HepG2 (cell line): ENCODE measurements around the gene ABHD13. TPM values are rescaled to one million over a fixed set of nuclear protein-coding genes. Genes with fewer than 3 reads are reported as not detected.

Experiments
- ATAC-seq: fragments of 200-7000 bp; cut with Tn5 transposase; 3 replicates; pipeline ENCODE4 v1.9.1; 2020; ENCODE audit warnings: mild to moderate bottlenecking, moderate library complexity
- BruUV-seq: library from RNA; stranded (reverse); fragments of 400-500 nt; replicated peaks from 2 replicates; lab custom pipeline; 2021; lab: Mats Ljungman, UMichigan
- CTCF ChIA-PET: fragments of 300-600 bp; formaldehyde crosslinking; extraction: SDS; loops from one replicate; lab custom pipeline; 2021; ENCODE audit warnings: low total read pairs, inconsistent platforms, low intra/inter-chr PET ratio; lab: Yijun Ruan, JAX
- POLR2A ChIA-PET: fragments of 350-600 bp; sonication (Branson Sonifier 250); formaldehyde crosslinking; loops from one replicate; lab custom pipeline; 2020; ENCODE audit warnings: antibody characterized with exemption, inconsistent platforms; lab: Yijun Ruan, JAX
- DNase-seq: peaks from one replicate; pipeline ENCODE4 v3.0.0-alpha.2; 2015; ENCODE audit warnings: low spot score
- FAIRE-seq: peaks from 3 replicates; lab custom pipeline; 2011; peaks lifted over from hg19 to GRCh38; lab: Jason Lieb, UNC
- H2AFZ ChIP-seq: one replicate; pipeline ENCODE4 v1.6.1; 2011; ENCODE audit warnings: low read length, inconsistent platforms
- H3K27ac ChIP-seq: fragments of 300-600 bp; 3 replicates; pipeline ENCODE4 v1.8.0; 2011; ENCODE audit warnings: mixed run types, mild to moderate bottlenecking, mixed read lengths, low read length, inconsistent platforms; ENCODE audit not compliant: insufficient read depth; ENCODE audit errors: extremely low read length
- H3K27me3 ChIP-seq, 2 experiments: fragments of 200-600 bp in 1 of 2; 2 replicates in 1 of 2; 3 replicates in 1 of 2; pipeline versions ENCODE4 v1.6.0 to v1.8.0; 2011; ENCODE audit warnings: low read length in 2 of 2, mild to moderate bottlenecking in 2 of 2, moderate library complexity in 2 of 2, inconsistent platforms in 1 of 2; ENCODE audit not compliant: insufficient read depth in 2 of 2, control insufficient read depth in 1 of 2
- H3K36me3 ChIP-seq, 2 experiments: fragments of 200-600 bp in 1 of 2; replicated peaks in 1 of 2; 2 replicates in 1 of 2; 3 replicates in 1 of 2; pipeline versions ENCODE4 v1.5.1 to v1.8.0; 2011; ENCODE audit warnings: low read length in 2 of 2, inconsistent platforms in 1 of 2; ENCODE audit not compliant: insufficient read depth in 2 of 2, control insufficient read depth in 1 of 2
- H3K4me1 ChIP-seq: 2 replicates; pipeline ENCODE4 v1.5.1; 2012; ENCODE audit warnings: low read length, inconsistent platforms; ENCODE audit not compliant: insufficient read depth
- H3K4me2 ChIP-seq: 2 replicates; pipeline ENCODE4 v1.6.0; 2011; ENCODE audit warnings: low read depth, low read length, inconsistent platforms
- H3K4me3 ChIP-seq, 3 experiments: fragments of 200-600 bp in 1 of 3; sonication (generic), shearing (Covaris generic) in 1 of 3; replicated peaks in 1 of 3; 2 replicates each; pipeline ENCODE4 v1.5.1; 2011 to 2016; ENCODE audit warnings: low read length in 3 of 3, inconsistent platforms in 2 of 3, low read depth in 2 of 3, mild to moderate bottlenecking in 2 of 3, control low read depth in 1 of 3, mixed read lengths in 1 of 3; ENCODE audit not compliant: insufficient read depth in 1 of 3
- H3K79me2 ChIP-seq: one replicate; pipeline ENCODE4 v1.6.1; 2011; ENCODE audit warnings: low read length, inconsistent platforms; ENCODE audit not compliant: insufficient read depth
- H3K9ac ChIP-seq: 2 replicates; pipeline ENCODE4 v1.6.0; 2011; ENCODE audit warnings: mild to moderate bottlenecking, low read depth, low read length, inconsistent platforms; ENCODE audit not compliant: insufficient read depth
- H3K9me3 ChIP-seq: 2 replicates; pipeline ENCODE4 v1.5.1; 2012; ENCODE audit warnings: mild to moderate bottlenecking, low read length
- H4K20me1 ChIP-seq: 2 replicates; pipeline ENCODE4 v1.6.0; 2011; ENCODE audit warnings: inconsistent platforms, mild to moderate bottlenecking, low read length, moderate library complexity; ENCODE audit not compliant: insufficient read depth
- CTCF ChIP-seq: sonication (generic); formaldehyde crosslinking; IDR thresholded peaks from 2 replicates; pipeline ENCODE4 v1.5.0; 2020; ENCODE audit warnings: mild to moderate bottlenecking, missing genetic modification reagents, moderate library complexity
- DR1 ChIP-seq: sonication (generic); formaldehyde crosslinking; IDR thresholded peaks from 2 replicates; pipeline ENCODE4 v1.8.0; 2021; ENCODE audit warnings: mild to moderate bottlenecking, missing genetic modification reagents, inconsistent platforms
- RBAK ChIP-seq: sonication (generic); formaldehyde crosslinking; IDR thresholded peaks from 2 replicates; pipeline ENCODE4 v1.5.1; 2020; ENCODE audit warnings: mild to moderate bottlenecking, missing genetic modification reagents
- SRSF9 ChIP-seq: fragments of 200-400 bp; formaldehyde crosslinking; IDR thresholded peaks from 2 replicates; pipeline ENCODE4 v1.6.1; 2018; ENCODE audit warnings: borderline replicate concordance, mild to moderate bottlenecking, low read depth, low read length; ENCODE audit not compliant: insufficient read depth, poor library complexity, severe bottlenecking
- TAF15 ChIP-seq: fragments of 200-400 bp; formaldehyde crosslinking; IDR thresholded peaks from one replicate; pipeline ENCODE4 v1.6.1; 2018; ENCODE audit warnings: mild to moderate bottlenecking, low read depth, low read length; ENCODE audit not compliant: poor library complexity, severe bottlenecking
- ZC3H13 ChIP-seq: sonication (generic); formaldehyde crosslinking; IDR thresholded peaks from 2 replicates; pipeline ENCODE4 v1.8.1; 2023; ENCODE audit warnings: mild to moderate bottlenecking, missing genetic modification reagents, moderate library complexity
- ZHX1 ChIP-seq: sonication (generic); formaldehyde crosslinking; IDR thresholded peaks from 2 replicates; pipeline ENCODE4 v1.8.1; 2022; ENCODE audit warnings: low read depth, mild to moderate bottlenecking, missing genetic modification reagents
- ZNF160 ChIP-seq: sonication (generic); formaldehyde crosslinking; IDR thresholded peaks from 2 replicates; pipeline ENCODE4 v1.8.0; 2022; ENCODE audit warnings: mild to moderate bottlenecking, inconsistent platforms, missing genetic modification reagents
- ZNF841 ChIP-seq: sonication (generic); formaldehyde crosslinking; IDR thresholded peaks from 2 replicates; pipeline ENCODE4 v1.8.1; 2023; ENCODE audit warnings: missing genetic modification reagents, borderline replicate concordance
- WGBS: methylation state at CpG from one replicate; pipeline ENCODE4 v1.1.6; 2017; ENCODE audit warnings: low lambda C conversion rate; 5-methylcytosine and 5-hydroxymethylcytosine counted together
- in situ Hi-C: cut with HindIII; loops from 2 replicates; pipeline ENCODE4 v1.10.0; 2017; ENCODE audit warnings: low pct_unique_long_range_greater_than_20kb; ENCODE audit not compliant: extremely low pct_ligation_motif_present
- intact Hi-C: fragments of 100-400 bp; cut with micrococcal nuclease; formaldehyde crosslinking; loops from one replicate; pipeline ENCODE4 v1.10.0; 2022; ENCODE audit not compliant: unreplicated experiment
- polyA plus RNA-seq, 8 experiments: library from polyadenylated mRNA; depleted of rRNA in 3 of 8; stranded (reverse) in 7 of 8; unstranded in 1 of 8; fragments of >200 nt; fragmentation: Illumina TruSeq in 4 of 8; extraction: Trizol in 4 of 8; gene quantifications; 2 replicates each; pipeline versions ENCODE4 v1.2.1 to v1.2.3, GENCODE V29; 2011 to 2016; ENCODE audit warnings: low read depth in 4 of 8, missing spikeins in 1 of 8, mixed read lengths in 1 of 8; ENCODE audit not compliant: insufficient read depth in 1 of 8
- total RNA-seq, 5 experiments: library from RNA; depleted of rRNA; stranded (reverse); fragments of >200 nt; fragmentation: Illumina TruSeq; extraction: Trizol; gene quantifications; 2 replicates each; pipeline ENCODE4 v1.2.3, GENCODE V29; 2016; ENCODE audit warnings: low read depth in 1 of 5

The ABHD13 gene
- total and polyA plus RNA-seq, 2 of the 13 experiments (the other 11 are each of a cell fraction or from before 2014, with no cell fraction given) = 4.3 to 6.2 TPM

GRCh38 chr13:108176685-108177274 is 41.4 kb upstream of the ABHD13 start:
- H3K4me2 ChIP-seq = no peak overlapping the region
- POLR2A ChIA-PET = no interaction called here
- H3K4me3 ChIP-seq = no peak overlapping the region
- in situ Hi-C loops (no loop called here), intact Hi-C loops (loop anchor here (1.0 to 5.0 kb wide), 2 partner anchors 41 to 721 kb away; partner anchors contain the start of genes ABHD13 and LIG4)
- H3K36me3 ChIP-seq = no peaks in the 10 kb centered on the region
- DNase-seq (peak; percentile 42), FAIRE-seq (no peak), ATAC-seq (peak; percentile 52; the same call in 2 of the 3 replicates)
- no peak overlapping the region for H3K27ac ChIP-seq
- 3% methylated on average over 8 of the region's 8 CpGs for WGBS
- H4K20me1 ChIP-seq = no peaks in the 10 kb centered on the region
- CTCF ChIA-PET = no interaction called here
- TF ChIP-seq RBAK (CRISPR knock-in tag) (no peak), ZNF841 (no peak), SRSF9 (no peak), DR1 (CRISPR knock-in tag) (no peak), TAF15 (no peak), ZHX1 (CRISPR knock-in tag) (no peak), ZC3H13 (no peak), ZNF160 (no peak), CTCF (CRISPR knock-in tag) (peak; percentile 51)
- no peak overlapping the region for H2AFZ ChIP-seq
- H3K79me2 ChIP-seq = no peaks in the 10 kb centered on the region
- H3K9me3 ChIP-seq = no peaks in the 10 kb centered on the region
- no TSS peak for BruUV-seq
- H3K27me3 ChIP-seq = no peaks in the 10 kb centered on the region
- H3K4me1 ChIP-seq = no peaks in the 10 kb centered on the region
- H3K9ac ChIP-seq = no peak overlapping the region
